Measurements from ENCODE around the gene DCP1A.

DCP1A gene

DNA sequence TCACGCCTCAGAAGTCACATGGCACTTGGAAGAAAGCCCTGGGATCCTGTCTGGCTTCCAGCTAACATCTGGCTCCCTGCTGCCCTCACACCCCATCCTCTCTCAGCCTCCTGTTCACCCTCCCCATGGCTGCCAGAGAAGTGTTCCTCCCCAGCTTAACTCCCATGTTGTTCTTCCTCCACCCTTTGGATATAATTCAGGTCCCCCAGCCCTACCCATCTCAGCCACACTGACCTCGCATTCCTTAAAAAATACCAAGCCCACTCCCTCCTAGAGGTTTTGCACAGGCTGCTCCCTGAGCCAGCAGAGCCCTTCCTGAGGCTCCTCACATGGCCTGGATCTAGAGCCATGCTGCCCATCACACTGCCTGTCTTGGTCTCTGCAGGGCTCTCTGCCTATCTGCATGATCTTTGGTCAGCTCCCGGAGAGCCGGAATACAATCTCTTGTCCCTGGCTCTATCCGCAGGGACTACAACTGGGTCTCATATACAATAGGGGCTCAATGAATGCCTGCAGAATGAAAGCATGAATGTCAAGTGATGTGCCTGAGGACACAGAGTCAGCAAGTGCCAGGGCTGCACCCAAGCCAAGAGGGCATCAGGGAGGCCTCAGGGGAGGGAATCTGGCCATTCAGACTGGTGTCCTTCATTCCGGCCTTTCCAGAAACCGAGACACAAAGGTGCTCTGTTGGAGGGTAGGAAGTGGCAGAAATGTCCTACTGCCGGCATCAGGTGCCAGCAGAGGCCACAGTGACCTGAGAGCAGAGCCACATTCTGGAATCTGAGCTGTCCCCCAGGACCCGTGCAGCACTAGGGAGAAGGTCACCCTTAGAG is 87.7 kb downstream of the DCP1A start:
- ATAC-seq: no peak
- no peak for TF ChIP-seq GLIS3 (CRISPR knock-in tag; IDR thresholded peaks at IDR 0.05)
- TF ChIP-seq, protein P1, sequence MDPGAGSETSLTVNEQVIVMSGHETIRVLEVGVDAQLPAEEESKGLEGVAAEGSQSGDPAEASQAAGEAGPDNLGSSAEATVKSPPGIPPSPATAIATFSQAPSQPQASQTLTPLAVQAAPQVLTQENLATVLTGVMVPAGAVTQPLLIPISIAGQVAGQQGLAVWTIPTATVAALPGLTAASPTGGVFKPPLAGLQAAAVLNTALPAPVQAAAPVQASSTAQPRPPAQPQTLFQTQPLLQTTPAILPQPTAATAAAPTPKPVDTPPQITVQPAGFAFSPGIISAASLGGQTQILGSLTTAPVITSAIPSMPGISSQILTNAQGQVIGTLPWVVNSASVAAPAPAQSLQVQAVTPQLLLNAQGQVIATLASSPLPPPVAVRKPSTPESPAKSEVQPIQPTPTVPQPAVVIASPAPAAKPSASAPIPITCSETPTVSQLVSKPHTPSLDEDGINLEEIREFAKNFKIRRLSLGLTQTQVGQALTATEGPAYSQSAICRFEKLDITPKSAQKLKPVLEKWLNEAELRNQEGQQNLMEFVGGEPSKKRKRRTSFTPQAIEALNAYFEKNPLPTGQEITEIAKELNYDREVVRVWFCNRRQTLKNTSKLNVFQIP (CRISPR knock-in tag; IDR thresholded peaks at IDR 0.05; ENCODE audit: borderline replicate concordance, low read depth): no peak
- TF ChIP-seq TCF4 (CRISPR knock-in tag; IDR thresholded peaks at IDR 0.05; ENCODE audit: borderline replicate concordance): no peak
- TF ChIP-seq ZNF565 (CRISPR knock-in tag; conservative IDR thresholded peaks at IDR 0.05; ENCODE audit: low read depth): no peak

DNA sequence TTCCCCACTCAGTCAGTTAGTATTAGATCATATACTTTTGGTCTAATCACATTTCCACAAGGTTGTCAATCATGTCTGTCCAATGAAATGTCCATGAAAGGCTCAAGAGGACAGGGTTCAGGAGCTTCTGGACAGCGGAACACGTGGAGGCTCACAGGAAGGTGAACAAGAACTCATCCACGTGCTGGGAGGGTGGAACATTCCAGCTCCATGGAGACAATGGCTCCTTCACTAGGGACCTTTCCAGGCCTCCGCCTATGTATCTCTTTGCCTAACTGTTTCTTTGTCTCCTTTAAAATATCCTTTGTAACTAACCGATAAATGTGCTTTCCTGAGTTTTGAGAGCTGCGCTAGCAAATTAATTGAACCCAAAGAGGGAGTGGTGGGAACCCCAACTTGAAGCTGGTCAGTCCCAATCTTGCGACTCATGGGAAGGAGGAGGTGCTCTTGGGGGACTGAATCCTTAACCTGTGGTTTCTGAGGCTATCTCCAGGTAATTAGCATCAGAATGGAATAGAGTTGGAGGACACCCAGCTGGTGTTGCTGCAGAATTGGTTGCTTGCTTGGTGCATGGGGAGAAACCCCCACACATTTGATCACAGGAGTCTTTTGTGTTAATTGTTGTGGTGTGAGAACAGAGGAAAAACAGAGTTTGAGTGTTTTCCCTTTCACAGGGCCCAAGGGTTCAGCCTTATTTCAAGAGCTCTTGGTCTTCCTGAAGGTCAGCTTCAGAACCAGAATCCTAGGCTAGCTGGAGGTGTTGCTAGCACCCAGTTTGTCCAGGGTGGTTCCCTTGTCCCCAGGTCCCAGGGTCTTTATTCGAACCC is 88.5 kb downstream of the DCP1A start:
- TF ChIP-seq, protein P1 (CRISPR knock-in tag; IDR thresholded peaks at IDR 0.05; ENCODE audit: borderline replicate concordance, low read depth): no peak
- no peak for TF ChIP-seq ZNF565 (CRISPR knock-in tag; conservative IDR thresholded peaks at IDR 0.05; ENCODE audit: low read depth)
- no peak for TF ChIP-seq TSHZ2 (CRISPR knock-in tag; IDR thresholded peaks at IDR 0.05)
- TF ChIP-seq OSR1 (CRISPR knock-in tag; IDR thresholded peaks at IDR 0.05): no peak
- TF ChIP-seq CSDC2 (CRISPR knock-in tag; IDR thresholded peaks at IDR 0.05): no peak
- TF ChIP-seq GLIS3 (CRISPR knock-in tag; IDR thresholded peaks at IDR 0.05): no peak
- TF ChIP-seq PPARA (CRISPR knock-in tag; IDR thresholded peaks at IDR 0.05; ENCODE audit: borderline replicate concordance): no peak
- no peak for TF ChIP-seq ZFP30 (CRISPR knock-in tag; IDR thresholded peaks at IDR 0.05)
- ATAC-seq: no peak

- no peak for ATAC-seq
- TF ChIP-seq TOX (CRISPR knock-in tag; IDR thresholded peaks at IDR 0.05; ENCODE audit: borderline replicate concordance) (no peak), SNAI2 (CRISPR knock-in tag; IDR thresholded peaks at IDR 0.05) (no peak), ESRRG (CRISPR knock-in tag; IDR thresholded peaks at IDR 0.05) (no peak), PPARA (CRISPR knock-in tag; IDR thresholded peaks at IDR 0.05; ENCODE audit: borderline replicate concordance) (no peak), ZNF70 (CRISPR knock-in tag; IDR thresholded peaks at IDR 0.05) (no peak), BACH2 (CRISPR knock-in tag; IDR thresholded peaks at IDR 0.05; ENCODE audit: borderline replicate concordance) (no peak), ZFP3 (CRISPR knock-in tag; IDR thresholded peaks at IDR 0.05) (no peak), RARB (CRISPR knock-in tag; IDR thresholded peaks at IDR 0.05) (no peak), ZNF8 (CRISPR knock-in tag; IDR thresholded peaks at IDR 0.05) (no peak)
- TF ChIP-seq, protein P1 (CRISPR knock-in tag; IDR thresholded peaks at IDR 0.05; ENCODE audit: borderline replicate concordance, low read depth): no peak
- TF ChIP-seq, protein P2, sequence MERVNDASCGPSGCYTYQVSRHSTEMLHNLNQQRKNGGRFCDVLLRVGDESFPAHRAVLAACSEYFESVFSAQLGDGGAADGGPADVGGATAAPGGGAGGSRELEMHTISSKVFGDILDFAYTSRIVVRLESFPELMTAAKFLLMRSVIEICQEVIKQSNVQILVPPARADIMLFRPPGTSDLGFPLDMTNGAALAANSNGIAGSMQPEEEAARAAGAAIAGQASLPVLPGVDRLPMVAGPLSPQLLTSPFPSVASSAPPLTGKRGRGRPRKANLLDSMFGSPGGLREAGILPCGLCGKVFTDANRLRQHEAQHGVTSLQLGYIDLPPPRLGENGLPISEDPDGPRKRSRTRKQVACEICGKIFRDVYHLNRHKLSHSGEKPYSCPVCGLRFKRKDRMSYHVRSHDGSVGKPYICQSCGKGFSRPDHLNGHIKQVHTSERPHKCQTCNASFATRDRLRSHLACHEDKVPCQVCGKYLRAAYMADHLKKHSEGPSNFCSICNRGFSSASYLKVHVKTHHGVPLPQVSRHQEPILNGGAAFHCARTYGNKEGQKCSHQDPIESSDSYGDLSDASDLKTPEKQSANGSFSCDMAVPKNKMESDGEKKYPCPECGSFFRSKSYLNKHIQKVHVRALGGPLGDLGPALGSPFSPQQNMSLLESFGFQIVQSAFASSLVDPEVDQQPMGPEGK (CRISPR knock-in tag; IDR thresholded peaks at IDR 0.05; ENCODE audit: borderline replicate concordance): no peak
Measured at GRCh38 chr3:53257465-53257864, 89.9 kb downstream of the DCP1A start.
